ENCODE measurements around the gene LY86.
"Not testable (repeated sequence)": the region's sequence is repeated elsewhere in the genome, so short reads cannot be mapped to it uniquely, and the experiment has no call there.

The LY86 gene

GRCh38 chr6:6596529-6597328 is 8.2 kb downstream of the LY86 start:
- DNase-seq: no peak

- DNase-seq: no peak
Measured at GRCh38 chr6:6597682-6598081, 9.2 kb downstream of the LY86 start.

GRCh38 chr6:6599468-6599873 is 11.0 kb downstream of the LY86 start:
- DNase-seq: no peak

- DNase-seq: no peak
Measured at GRCh38 chr6:6600875-6601274, 12.4 kb downstream of the LY86 start.

GRCh38 chr6:6602262-6602661 is 13.7 kb downstream of the LY86 start:
- DNase-seq: no peak

GRCh38 chr6:6603317-6603716 is 14.8 kb downstream of the LY86 start:
- DNase-seq: no peak

- DNase-seq: no peak
Measured at GRCh38 chr6:6604015-6604414, 15.5 kb downstream of the LY86 start.

- no peak for DNase-seq
Measured at GRCh38 chr6:6604566-6604965, 16.0 kb downstream of the LY86 start.

- DNase-seq: no peak
Measured at GRCh38 chr6:6605873-6606272, 17.4 kb downstream of the LY86 start.

- DNase-seq: not testable (repeated sequence)
Measured at GRCh38 chr6:6606391-6607030, 18.0 kb downstream of the LY86 start.

GRCh38 chr6:6609450-6609849 is 20.9 kb downstream of the LY86 start:
- DNase-seq: no peak

GRCh38 chr6:6610031-6610591 is 21.6 kb downstream of the LY86 start:
- peak; percentile 31 for DNase-seq

- DNase-seq: no peak
Measured at GRCh38 chr6:6611486-6611885, 23.0 kb downstream of the LY86 start.

GRCh38 chr6:6612308-6612707 is 23.8 kb downstream of the LY86 start:
- DNase-seq: no peak

GRCh38 chr6:6613103-6613718 is 24.7 kb downstream of the LY86 start:
- not testable (repeated sequence) for DNase-seq

- peak; percentile 31 for DNase-seq
Measured at GRCh38 chr6:6614096-6614982, 25.8 kb downstream of the LY86 start.

GRCh38 chr6:6614983-6615349 is 26.4 kb downstream of the LY86 start:
- DNase-seq: no peak

- no peak for DNase-seq
Measured at GRCh38 chr6:6616656-6617055, 28.1 kb downstream of the LY86 start.

- no peak for DNase-seq
Measured at GRCh38 chr6:6619021-6619794, 30.7 kb downstream of the LY86 start.

GRCh38 chr6:6620766-6621425 is 32.4 kb downstream of the LY86 start:
- DNase-seq: no peak

- no peak for DNase-seq
Measured at GRCh38 chr6:6622501-6622900, 34.0 kb downstream of the LY86 start.
